ENCODE measurements around the gene GSTA3. TPM values are rescaled to one million over a fixed set of nuclear protein-coding genes. Genes with fewer than 3 reads are reported as not detected.
"Not testable (repeated sequence)": the region's sequence is repeated elsewhere in the genome, so short reads cannot be mapped to it uniquely, and the experiment has no call there.

GSTA3 gene
- not detected for total RNA-seq

GRCh38 chr6:52909531-52909930 lies at the start of gene GSTA3:
Gene GSTA3, minus strand, starts transcription at chr6:52909698. Its CDS starts 3,864 bp downstream, at chr6:52905834.
- no peak for ATAC-seq (replicated peaks)
- H3K27me3 Mint-ChIP-seq = peaks cover 6% of the 10 kb centered on the region
- H3K9me3 Mint-ChIP-seq = no peaks in the 10 kb centered on the region
- H3K36me3 Mint-ChIP-seq (ENCODE audit: low read depth) = no peaks in the 10 kb centered on the region
- no peak within 1 kb of the TSS for H3K27ac Mint-ChIP-seq
- no peaks in the 10 kb centered on the region for H3K4me1 Mint-ChIP-seq
- no peak within 1 kb of the TSS for H3K4me3 Mint-ChIP-seq

DNA sequence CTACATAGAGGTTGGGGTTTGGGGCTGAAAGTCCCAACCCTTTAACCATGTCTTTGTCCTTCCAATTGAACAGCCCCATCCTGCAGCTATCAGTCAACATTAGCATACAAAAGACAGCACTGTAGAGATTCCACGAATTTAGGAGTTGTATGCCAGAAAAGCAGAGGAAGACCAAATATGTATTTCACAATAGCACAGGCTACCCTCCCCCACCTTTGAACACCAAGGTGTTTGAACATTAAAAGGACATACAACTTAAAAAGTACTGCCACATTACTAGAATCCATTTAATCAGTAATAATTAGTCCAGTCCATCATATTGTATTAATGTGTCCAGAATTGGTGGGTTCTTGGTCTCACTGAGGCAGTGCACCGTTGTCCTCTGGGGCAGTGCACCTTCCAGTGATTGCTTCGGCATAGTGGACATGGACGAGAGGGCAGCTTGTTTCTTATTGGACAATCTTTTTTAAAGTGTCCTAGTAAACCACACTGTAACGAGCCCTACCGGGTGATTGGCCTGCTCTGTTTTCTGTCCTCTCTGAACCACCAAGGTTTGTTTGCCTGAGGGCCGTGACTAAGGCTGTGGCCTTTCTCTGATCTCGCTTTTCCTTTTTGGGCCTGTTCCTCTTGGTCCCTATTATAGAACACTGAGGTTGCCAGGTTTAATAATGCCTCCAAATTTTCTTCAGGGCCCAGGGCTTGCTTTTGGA lies 49.2 kb upstream of the GSTA3 start:
- no peak overlapping the region for H3K4me3 Mint-ChIP-seq
- H3K27ac Mint-ChIP-seq = no peak overlapping the region
- no peaks in the 10 kb centered on the region for H3K36me3 Mint-ChIP-seq (ENCODE audit: low read depth)
- H3K4me1 Mint-ChIP-seq = no peaks in the 10 kb centered on the region
- H3K27me3 Mint-ChIP-seq = peaks cover 13% of the 10 kb centered on the region
- no peak for ATAC-seq (replicated peaks)
- no peaks in the 10 kb centered on the region for H3K9me3 Mint-ChIP-seq

- H3K27me3 Mint-ChIP-seq = peaks cover 10% of the 10 kb centered on the region
- no peaks in the 10 kb centered on the region for H3K9me3 Mint-ChIP-seq
- H3K36me3 Mint-ChIP-seq (ENCODE audit: low read depth) = no peaks in the 10 kb centered on the region
- H3K27ac Mint-ChIP-seq = no peak overlapping the region
- no peaks in the 10 kb centered on the region for H3K4me1 Mint-ChIP-seq
- H3K4me3 Mint-ChIP-seq = no peak overlapping the region
- no peak for ATAC-seq (replicated peaks)
Measured at GRCh38 chr6:52955871-52956270, 46.4 kb upstream of the GSTA3 start.

- Mint-ChIP-seq H3K36me3 (ENCODE audit: low read depth) (no peaks in the 10 kb centered on the region), H3K4me3 (no peak overlapping the region), H3K4me1 (no peaks in the 10 kb centered on the region), H3K9me3 (no peaks in the 10 kb centered on the region), H3K27ac (no peak overlapping the region), H3K27me3 (peaks cover 7% of the 10 kb centered on the region)
- peak; percentile 37 for ATAC-seq (replicated peaks)
Measured at GRCh38 chr6:52953911-52954839, 44.7 kb upstream of the GSTA3 start.

DNA sequence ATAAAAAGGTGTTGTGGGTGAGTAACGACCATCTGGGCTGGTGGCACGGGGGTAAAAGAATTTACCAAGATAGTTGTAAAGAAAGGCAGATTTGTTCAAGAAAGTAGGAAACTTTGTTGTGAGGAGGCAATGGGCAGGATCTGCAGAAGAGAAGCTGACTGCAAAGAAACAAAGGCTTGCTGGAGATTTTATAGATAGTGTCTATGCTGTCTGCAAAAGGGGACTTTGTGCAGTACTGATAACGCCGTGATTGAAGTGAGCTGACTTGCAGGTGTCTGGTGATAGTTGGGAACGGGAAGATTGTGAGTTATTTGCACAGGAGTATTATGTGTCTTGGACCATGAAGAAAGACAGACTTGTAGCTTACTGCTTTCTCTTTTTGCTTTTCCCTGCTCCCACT lies 36.8 kb upstream of the GSTA3 start:
- Mint-ChIP-seq H3K36me3 (ENCODE audit: low read depth) (no peaks in the 10 kb centered on the region), H3K4me1 (peaks cover 5% of the 10 kb centered on the region)

GRCh38 chr6:52942821-52943220 lies 33.3 kb upstream of the GSTA3 start:
- not testable (repeated sequence) for H3K36me3 Mint-ChIP-seq (ENCODE audit: low read depth); H3K4me1 Mint-ChIP-seq; H3K4me3 Mint-ChIP-seq; H3K27ac Mint-ChIP-seq; ATAC-seq (replicated peaks); H3K9me3 Mint-ChIP-seq
- peaks cover 16% of the 10 kb centered on the region for H3K27me3 Mint-ChIP-seq

More for the DNA sequence above, 36.8 kb upstream of the GSTA3 start:
- Mint-ChIP-seq H3K4me3 (no peak overlapping the region), H3K27me3 (peaks cover 16% of the 10 kb centered on the region), H3K9me3 (no peaks in the 10 kb centered on the region), H3K27ac (no peak overlapping the region)
- no peak for ATAC-seq (replicated peaks)

- peaks cover 16% of the 10 kb centered on the region for H3K27me3 Mint-ChIP-seq
- peaks cover 5% of the 10 kb centered on the region for H3K4me1 Mint-ChIP-seq
- no peak overlapping the region for H3K4me3 Mint-ChIP-seq
- H3K9me3 Mint-ChIP-seq = no peaks in the 10 kb centered on the region
- ATAC-seq (replicated peaks) = no peak
- no peaks in the 10 kb centered on the region for H3K36me3 Mint-ChIP-seq (ENCODE audit: low read depth)
- no peak overlapping the region for H3K27ac Mint-ChIP-seq
Measured at GRCh38 chr6:52942221-52942620, 32.7 kb upstream of the GSTA3 start.

- ATAC-seq (replicated peaks) = no peak
- Mint-ChIP-seq H3K4me1 (no peaks in the 10 kb centered on the region), H3K27me3 (peaks cover 8% of the 10 kb centered on the region), H3K9me3 (no peaks in the 10 kb centered on the region), H3K27ac (no peak overlapping the region), H3K4me3 (no peak overlapping the region), H3K36me3 (ENCODE audit: low read depth) (no peaks in the 10 kb centered on the region)
Measured at GRCh38 chr6:52937908-52938307, 28.4 kb upstream of the GSTA3 start.

DNA sequence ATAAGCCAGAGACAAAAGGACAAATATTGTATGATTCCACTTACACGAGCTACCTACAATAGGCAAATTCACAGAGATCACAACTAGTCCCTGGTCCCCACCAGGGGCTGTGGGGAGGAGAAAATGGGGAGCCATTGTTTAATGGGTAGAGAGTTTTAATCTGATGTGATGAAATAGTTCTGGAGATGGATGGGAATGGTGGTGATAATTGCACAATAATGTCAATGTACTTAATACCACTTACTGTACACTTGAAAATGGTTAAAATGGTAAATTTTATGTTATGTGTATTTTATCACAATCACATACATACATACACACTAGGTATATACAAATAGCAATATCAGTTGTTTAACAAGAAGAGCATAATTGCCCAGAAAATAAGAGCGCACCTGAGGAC lies 24.3 kb upstream of the GSTA3 start:
- no peaks in the 10 kb centered on the region for H3K4me1 Mint-ChIP-seq
- H3K27me3 Mint-ChIP-seq = peaks cover 4% of the 10 kb centered on the region
- no peak overlapping the region for H3K4me3 Mint-ChIP-seq
- no peaks in the 10 kb centered on the region for H3K9me3 Mint-ChIP-seq
- no peaks in the 10 kb centered on the region for H3K36me3 Mint-ChIP-seq (ENCODE audit: low read depth)
- H3K27ac Mint-ChIP-seq = no peak overlapping the region
- no peak for ATAC-seq (replicated peaks)

GRCh38 chr6:52931351-52931750 lies 21.9 kb upstream of the GSTA3 start:
- ATAC-seq (replicated peaks) = no peak
- H3K27me3 Mint-ChIP-seq = peaks cover 12% of the 10 kb centered on the region
- H3K36me3 Mint-ChIP-seq (ENCODE audit: low read depth) = no peaks in the 10 kb centered on the region
- no peaks in the 10 kb centered on the region for H3K4me1 Mint-ChIP-seq
- H3K9me3 Mint-ChIP-seq = no peaks in the 10 kb centered on the region
- H3K27ac Mint-ChIP-seq = no peak overlapping the region
- no peak overlapping the region for H3K4me3 Mint-ChIP-seq

- Mint-ChIP-seq H3K27me3 (peaks cover 11% of the 10 kb centered on the region), H3K36me3 (ENCODE audit: low read depth) (no peaks in the 10 kb centered on the region), H3K4me3 (no peak overlapping the region), H3K4me1 (no peaks in the 10 kb centered on the region), H3K27ac (no peak overlapping the region), H3K9me3 (no peaks in the 10 kb centered on the region)
- ATAC-seq (replicated peaks) = peak; percentile 57
Measured at GRCh38 chr6:52929321-52930164, 20.0 kb upstream of the GSTA3 start.

GRCh38 chr6:52927451-52927850 lies 18.0 kb upstream of the GSTA3 start:
- H3K27ac Mint-ChIP-seq = no peak overlapping the region
- no peak overlapping the region for H3K4me3 Mint-ChIP-seq
- H3K36me3 Mint-ChIP-seq (ENCODE audit: low read depth) = no peaks in the 10 kb centered on the region
- H3K9me3 Mint-ChIP-seq = no peaks in the 10 kb centered on the region
- H3K4me1 Mint-ChIP-seq = no peaks in the 10 kb centered on the region
- peaks cover 15% of the 10 kb centered on the region for H3K27me3 Mint-ChIP-seq
- ATAC-seq (replicated peaks) = no peak

GRCh38 chr6:52925919-52926792 lies 16.7 kb upstream of the GSTA3 start:
- H3K9me3 Mint-ChIP-seq = no peaks in the 10 kb centered on the region
- no peak overlapping the region for H3K27ac Mint-ChIP-seq
- no peak overlapping the region for H3K4me3 Mint-ChIP-seq
- no peak for ATAC-seq (replicated peaks)
- no peaks in the 10 kb centered on the region for H3K36me3 Mint-ChIP-seq (ENCODE audit: low read depth)
- H3K4me1 Mint-ChIP-seq = no peaks in the 10 kb centered on the region
- peaks cover 17% of the 10 kb centered on the region for H3K27me3 Mint-ChIP-seq
